HepG2 (cell line): ENCODE measurements around the gene KLF3. TPM values are rescaled to one million over a fixed set of nuclear protein-coding genes. Genes with fewer than 3 reads are reported as not detected.
A peak's percentile ranks its signal among the peaks of the same experiment; 100 is the strongest.

Experiments
- AKAP8 ChIP-seq: sonication (generic); formaldehyde crosslinking; IDR thresholded peaks from 2 replicates; pipeline ENCODE4 v1.5.1; 2020; ENCODE audit warnings: mild to moderate bottlenecking, missing genetic modification reagents
- CAMTA2 ChIP-seq: sonication (generic); formaldehyde crosslinking; IDR thresholded peaks from 2 replicates; pipeline ENCODE4 v1.4.0; 2020; ENCODE audit warnings: mild to moderate bottlenecking, missing genetic modification reagents, borderline replicate concordance
- DNMT1 ChIP-seq: sonication (generic); formaldehyde crosslinking; IDR thresholded peaks from 2 replicates; pipeline ENCODE4 v1.5.1; 2020; ENCODE audit warnings: mild to moderate bottlenecking, missing genetic modification reagents
- EP300 ChIP-seq, 3 experiments: sonication (generic) in 1 of 3; formaldehyde crosslinking in 1 of 3; IDR thresholded peaks; 2 replicates each; pipeline versions ENCODE4 v1.5.1 to v1.6.1; 2011 to 2020; ENCODE audit warnings: low read depth in 2 of 3, low read length in 2 of 3, borderline replicate concordance in 1 of 3, improper control_type of control experiment in 1 of 3, mild to moderate bottlenecking in 1 of 3, missing genetic modification reagents in 1 of 3, moderate library complexity in 1 of 3
- FOXP1 ChIP-seq, 2 experiments: fragments of 450-650 bp in 1 of 2; IDR thresholded peaks; 2 replicates each; pipeline ENCODE4 v1.6.1; 2017 to 2018; ENCODE audit warnings: antibody characterized with exemption in 1 of 2
- HCFC1 ChIP-seq: fragments of 150-350 bp; IDR thresholded peaks from 2 replicates; pipeline ENCODE4 v1.6.1; 2014; ENCODE audit warnings: low read depth, low read length
- KMT2A ChIP-seq: sonication (generic); formaldehyde crosslinking; IDR thresholded peaks from 2 replicates; pipeline ENCODE4 v1.4.0; 2020; ENCODE audit warnings: missing genetic modification reagents
- NR2F1 ChIP-seq, 2 experiments: fragments of 450-650 bp in 1 of 2; formaldehyde crosslinking in 1 of 2; IDR thresholded peaks; 2 replicates each; pipeline versions ENCODE4 v1.5.0 to v1.6.1; 2016 to 2020; ENCODE audit warnings: mild to moderate bottlenecking in 1 of 2, missing compliant biosample characterization in 1 of 2, missing genetic modification reagents in 1 of 2, moderate library complexity in 1 of 2
- RAD21 ChIP-seq: fragments of 450-650 bp; formaldehyde crosslinking; IDR thresholded peaks from 2 replicates; pipeline ENCODE4 v1.5.0; 2020; ENCODE audit warnings: mild to moderate bottlenecking
- RBM22 ChIP-seq: fragments of 200-400 bp; formaldehyde crosslinking; optimal IDR thresholded peaks from 2 replicates; pipeline ENCODE3; 2017; ENCODE audit warnings: mild to moderate bottlenecking, low read length, moderate library complexity
- SKI ChIP-seq: fragments of 450-650 bp; IDR thresholded peaks from one replicate; pipeline ENCODE4 v1.6.1; 2018; ENCODE audit warnings: mild to moderate bottlenecking; ENCODE audit not compliant: partially characterized antibody
- SNRNP70 ChIP-seq: fragments of 200-400 bp; formaldehyde crosslinking; IDR thresholded peaks from 2 replicates; pipeline ENCODE4 v1.6.1; 2017; ENCODE audit warnings: mild to moderate bottlenecking, low read depth, low read length, moderate library complexity
- TBX2 ChIP-seq: sonication (generic); formaldehyde crosslinking; IDR thresholded peaks from 2 replicates; pipeline ENCODE4 v1.5.0; 2020; ENCODE audit warnings: missing genetic modification reagents, mild to moderate bottlenecking, borderline replicate concordance
- U2AF1 ChIP-seq: fragments of 200-400 bp; formaldehyde crosslinking; optimal IDR thresholded peaks from 2 replicates; pipeline ENCODE3; 2017; ENCODE audit warnings: mild to moderate bottlenecking, low read depth, low read length
- ZBTB7B ChIP-seq: sonication (generic); formaldehyde crosslinking; IDR thresholded peaks from 2 replicates; pipeline ENCODE4 v1.4.0; 2020; ENCODE audit warnings: missing genetic modification reagents
- ZBTB8A ChIP-seq: sonication (generic); formaldehyde crosslinking; IDR thresholded peaks from 2 replicates; pipeline ENCODE4 v1.4.0; 2020; ENCODE audit warnings: mild to moderate bottlenecking, low read depth, missing genetic modification reagents, borderline replicate concordance
- ZFP37 ChIP-seq: sonication (generic); formaldehyde crosslinking; IDR thresholded peaks from 2 replicates; pipeline ENCODE4 v1.4.0; 2020; ENCODE audit warnings: missing genetic modification reagents, borderline replicate concordance
- ZNF136 ChIP-seq: sonication (generic); formaldehyde crosslinking; IDR thresholded peaks from 2 replicates; pipeline ENCODE4 v1.8.1; 2022; ENCODE audit warnings: low read depth, mild to moderate bottlenecking, moderate library complexity, missing genetic modification reagents
- ZNF143 ChIP-seq: sonication (generic); formaldehyde crosslinking; IDR thresholded peaks from 2 replicates; pipeline ENCODE4 v1.4.0; 2020; ENCODE audit warnings: missing genetic modification reagents
- ZNF180 ChIP-seq: sonication (generic); formaldehyde crosslinking; IDR thresholded peaks from 2 replicates; pipeline ENCODE4 v1.4.0; 2020; ENCODE audit warnings: low read depth, missing genetic modification reagents, borderline replicate concordance
- ZNF235 ChIP-seq: sonication (generic); formaldehyde crosslinking; IDR thresholded peaks from 2 replicates; pipeline ENCODE4 v1.8.1; 2023; ENCODE audit warnings: mild to moderate bottlenecking, missing genetic modification reagents, borderline replicate concordance
- ZNF496 ChIP-seq: sonication (generic); formaldehyde crosslinking; IDR thresholded peaks from 2 replicates; pipeline ENCODE4 v1.8.1; 2023; ENCODE audit warnings: mild to moderate bottlenecking, moderate library complexity, missing genetic modification reagents; ENCODE audit not compliant: insufficient replicate concordance
- ZNF644 ChIP-seq: IDR thresholded peaks from 2 replicates; pipeline ENCODE4 v1.6.1; 2016; ENCODE audit warnings: low read depth
- ZNF775 ChIP-seq: sonication (generic); formaldehyde crosslinking; IDR thresholded peaks from 2 replicates; pipeline ENCODE4 v1.4.0; 2020; ENCODE audit warnings: missing genetic modification reagents, mild to moderate bottlenecking, moderate library complexity, borderline replicate concordance
- polyA plus RNA-seq, 8 experiments: library from polyadenylated mRNA; depleted of rRNA in 3 of 8; stranded (reverse) in 7 of 8; unstranded in 1 of 8; fragments of >200 nt; fragmentation: Illumina TruSeq in 4 of 8; extraction: Trizol in 4 of 8; gene quantifications; 2 replicates each; pipeline versions ENCODE4 v1.2.1 to v1.2.3, GENCODE V29; 2011 to 2016; ENCODE audit warnings: low read depth in 4 of 8, missing spikeins in 1 of 8, mixed read lengths in 1 of 8; ENCODE audit not compliant: insufficient read depth in 1 of 8
- total RNA-seq, 5 experiments: library from RNA; depleted of rRNA; stranded (reverse); fragments of >200 nt; fragmentation: Illumina TruSeq; extraction: Trizol; gene quantifications; 2 replicates each; pipeline ENCODE4 v1.2.3, GENCODE V29; 2016; ENCODE audit warnings: low read depth in 1 of 5
- TF ChIP-seq, protein P1 (sequence below): sonication (generic); formaldehyde crosslinking; IDR thresholded peaks from 2 replicates; pipeline ENCODE4 v1.5.1; 2020; ENCODE audit warnings: missing genetic modification reagents, mild to moderate bottlenecking, borderline replicate concordance
- TF ChIP-seq, protein P2 (sequence below): sonication (generic); formaldehyde crosslinking; conservative IDR thresholded peaks from 2 replicates; pipeline ENCODE4 v1.8.0; 2022; ENCODE audit warnings: mild to moderate bottlenecking, moderate library complexity, missing genetic modification reagents

The KLF3 gene
- total and polyA plus RNA-seq, 2 of the 13 experiments (the other 11 are each of a cell fraction or from before 2014, with no cell fraction given): 29.1 to 37.8 TPM

DNA sequence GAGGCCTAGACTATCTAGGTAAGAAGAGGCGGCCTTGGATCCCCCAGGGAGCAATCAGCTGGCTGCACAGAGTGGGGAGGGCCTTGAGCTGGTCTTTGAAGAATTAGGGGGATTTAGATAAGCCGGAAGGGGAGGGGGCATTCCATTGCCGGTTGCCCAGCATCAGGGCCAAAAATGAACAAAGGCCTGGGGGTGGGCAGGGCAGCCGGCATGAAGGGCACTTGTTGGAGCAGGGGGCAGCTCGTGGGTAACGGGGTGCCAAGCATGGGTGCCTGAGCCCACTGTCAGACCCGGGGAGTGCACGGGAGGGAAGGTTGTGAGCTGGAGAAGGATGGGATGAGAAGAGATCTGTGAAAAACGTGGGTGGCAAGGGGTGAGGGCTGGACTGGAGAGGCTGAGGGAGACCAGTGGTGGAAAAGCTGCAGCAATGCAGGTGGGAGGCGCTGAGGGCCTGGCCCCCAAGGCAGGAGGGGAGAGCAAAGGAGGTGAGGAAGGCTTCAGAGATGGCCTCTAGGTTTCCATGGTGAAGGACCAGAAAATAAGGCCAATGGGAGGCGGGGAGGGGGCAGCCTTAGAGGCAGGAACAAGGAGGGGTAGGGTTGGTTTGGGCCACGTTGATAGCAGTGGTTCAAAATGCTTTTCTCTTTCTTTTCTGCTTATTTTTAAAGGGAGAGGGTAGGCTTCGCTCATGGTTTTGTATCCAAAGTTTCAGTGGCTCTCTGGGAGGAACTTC lies 8.6 kb downstream of the KLF3 start (continued):
- peak; percentile 51; the same call in 1 of the 2 replicates for TF ChIP-seq AKAP8 (CRISPR knock-in tag)
- no peak for TF ChIP-seq ZNF644 (CRISPR knock-in tag)
- peak; percentile 76; the same call in 1 of the 2 replicates for TF ChIP-seq TBX2 (CRISPR knock-in tag)
- TF ChIP-seq ZNF136 (CRISPR knock-in tag): no peak
- peak; percentile 72; the same call in 1 of the 2 replicates for TF ChIP-seq ZBTB7B (CRISPR knock-in tag)
- TF ChIP-seq, protein P1, sequence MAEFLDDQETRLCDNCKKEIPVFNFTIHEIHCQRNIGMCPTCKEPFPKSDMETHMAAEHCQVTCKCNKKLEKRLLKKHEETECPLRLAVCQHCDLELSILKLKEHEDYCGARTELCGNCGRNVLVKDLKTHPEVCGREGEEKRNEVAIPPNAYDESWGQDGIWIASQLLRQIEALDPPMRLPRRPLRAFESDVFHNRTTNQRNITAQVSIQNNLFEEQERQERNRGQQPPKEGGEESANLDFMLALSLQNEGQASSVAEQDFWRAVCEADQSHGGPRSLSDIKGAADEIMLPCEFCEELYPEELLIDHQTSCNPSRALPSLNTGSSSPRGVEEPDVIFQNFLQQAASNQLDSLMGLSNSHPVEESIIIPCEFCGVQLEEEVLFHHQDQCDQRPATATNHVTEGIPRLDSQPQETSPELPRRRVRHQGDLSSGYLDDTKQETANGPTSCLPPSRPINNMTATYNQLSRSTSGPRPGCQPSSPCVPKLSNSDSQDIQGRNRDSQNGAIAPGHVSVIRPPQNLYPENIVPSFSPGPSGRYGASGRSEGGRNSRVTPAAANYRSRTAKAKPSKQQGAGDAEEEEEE (CRISPR knock-in tag): peak; percentile 66; the same call in 1 of the 2 replicates
- TF ChIP-seq KMT2A: no peak
- no peak for TF ChIP-seq ZNF496 (CRISPR knock-in tag)
- TF ChIP-seq EP300 (IDR thresholded peaks at IDR 0.05; ENCODE audit: low read depth in 2 of 2, low read length in 2 of 2): peak in 1 of 2 experiments; percentile 70; a peak in 1 of 4 replicates
- peak; percentile 30; the same call in 1 of the 2 replicates for TF ChIP-seq EP300 (CRISPR knock-in tag; IDR thresholded peaks at IDR 0.05; ENCODE audit: borderline replicate concordance)
- TF ChIP-seq ZNF775 (CRISPR knock-in tag): no peak
- TF ChIP-seq HCFC1: no peak
- no peak for TF ChIP-seq RBM22
- TF ChIP-seq, protein P2, sequence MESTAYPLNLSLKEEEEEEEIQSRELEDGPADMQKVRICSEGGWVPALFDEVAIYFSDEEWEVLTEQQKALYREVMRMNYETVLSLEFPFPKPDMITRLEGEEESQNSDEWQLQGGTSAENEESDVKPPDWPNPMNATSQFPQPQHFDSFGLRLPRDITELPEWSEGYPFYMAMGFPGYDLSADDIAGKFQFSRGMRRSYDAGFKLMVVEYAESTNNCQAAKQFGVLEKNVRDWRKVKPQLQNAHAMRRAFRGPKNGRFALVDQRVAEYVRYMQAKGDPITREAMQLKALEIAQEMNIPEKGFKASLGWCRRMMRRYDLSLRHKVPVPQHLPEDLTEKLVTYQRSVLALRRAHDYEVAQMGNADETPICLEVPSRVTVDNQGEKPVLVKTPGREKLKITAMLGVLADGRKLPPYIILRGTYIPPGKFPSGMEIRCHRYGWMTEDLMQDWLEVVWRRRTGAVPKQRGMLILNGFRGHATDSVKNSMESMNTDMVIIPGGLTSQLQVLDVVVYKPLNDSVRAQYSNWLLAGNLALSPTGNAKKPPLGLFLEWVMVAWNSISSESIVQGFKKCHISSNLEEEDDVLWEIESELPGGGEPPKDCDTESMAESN (CRISPR knock-in tag): no peak
- no peak for TF ChIP-seq SNRNP70
- no peak for TF ChIP-seq ZNF143 (CRISPR knock-in tag)
- TF ChIP-seq NR2F1 (CRISPR knock-in tag; IDR thresholded peaks at IDR 0.05): no peak
- 0 out of 2 replicates have a peak, but pooled peaks have one; percentile 44 for TF ChIP-seq DNMT1 (CRISPR knock-in tag)
- no peak for TF ChIP-seq SKI
- TF ChIP-seq U2AF1: no peak
- no peak for TF ChIP-seq ZFP37
- no peak for TF ChIP-seq ZBTB8A (CRISPR knock-in tag)
- no peak for TF ChIP-seq FOXP1 (IDR thresholded peaks at IDR 0.05)
- TF ChIP-seq FOXP1 (CRISPR knock-in tag; IDR thresholded peaks at IDR 0.05): no peak
- TF ChIP-seq ZNF235 (CRISPR knock-in tag): no peak
- no peak for TF ChIP-seq ZNF180 (CRISPR knock-in tag)
- no peak for TF ChIP-seq CAMTA2 (CRISPR knock-in tag)
- TF ChIP-seq RAD21 (CRISPR knock-in tag): no peak
